Psoas muscle (tissue), 8 donors: ENCODE data around the gene MYCL. TPM values are rescaled to one million over a fixed set of nuclear protein-coding genes. Genes with fewer than 3 reads are reported as not detected.

Experiments
- ATAC-seq, 4 donors: fragments of 200-7000 bp; cut with Tn5 transposase; one replicate each; pipeline ENCODE4 v1.9.1; 2020; ENCODE audit warnings: moderate library complexity in 3 of 4, mild to moderate bottlenecking in 2 of 4
- DNase-seq, 2 donors: peaks; one replicate each; pipeline ENCODE4 v3.0.0-alpha.2; 2020
- H3K27ac ChIP-seq: fragments of 200-600 bp; one replicate; pipeline ENCODE4 v1.8.0; 2022
- H3K27me3 ChIP-seq, 3 donors: fragments of 200-600 bp in 1 of 3; one replicate each; pipeline versions ENCODE4 v1.6.1 to v1.8.0; 2013 to 2022; ENCODE audit warnings: low read length in 2 of 3, mild to moderate bottlenecking in 2 of 3, moderate library complexity in 1 of 3; ENCODE audit not compliant: insufficient read depth in 3 of 3
- H3K36me3 ChIP-seq, 2 donors: fragments of 200-600 bp in 1 of 2; one replicate each; pipeline versions ENCODE4 v1.6.1 to v1.8.0; 2013 to 2022; ENCODE audit warnings: low read depth in 1 of 2, mild to moderate bottlenecking in 1 of 2, moderate library complexity in 1 of 2; ENCODE audit not compliant: insufficient read depth in 1 of 2
- H3K4me1 ChIP-seq: fragments of 200-600 bp; one replicate; pipeline ENCODE4 v1.8.0; 2022
- H3K4me3 ChIP-seq: fragments of 200-600 bp; one replicate; pipeline ENCODE4 v1.8.0; 2022; ENCODE audit warnings: mild to moderate bottlenecking
- H3K9me3 ChIP-seq: fragments of 200-600 bp; one replicate; pipeline ENCODE4 v1.8.0; 2022
- CTCF ChIP-seq: fragments of 200-600 bp; IDR thresholded peaks from one replicate; pipeline ENCODE4 v1.8.0; 2022; ENCODE audit warnings: antibody characterized with exemption
- WGBS, 3 donors: extraction: QIAGEN DNeasy Blood & Tissue Kit; methylation state at CpG; one replicate each; pipeline versions ENCODE4 v1.1.6 to v1.1.7; 2013; 5-methylcytosine and 5-hydroxymethylcytosine counted together
- intact Hi-C, 2 donors: fragments of 100-400 bp; cut with DNase I; formaldehyde crosslinking; loops; one replicate each; pipeline versions ENCODE4 v1.11.0 to v1.14.2; 2022
- polyA plus RNA-seq, 3 donors: library from polyadenylated mRNA; stranded (reverse); fragments of 200-250 nt; gene quantifications; one replicate each; pipeline ENCODE4 v1.2.3, GENCODE V29; 2013
- total RNA-seq, 4 donors: library from RNA; stranded (reverse); fragmentation: NEBNext Ultra II Directional in 2 of 4; extraction: Animal tissue kit (Norgen Biotek cat#: 25700) in 2 of 4; gene quantifications; one replicate each; pipeline versions ENCODE4 v1.2.1 to v1.2.4, GENCODE V29; 2021 to 2023
- donor health status: healthy with polysubstance abuse.
- donor health status: DM: no; HTN: no; CAD: no; lungs with moderate emphysema.
- donor health status: Bipolar disorder and iron deficiency.
- donor health status: healthy.
- donor health status: DM: yes; HTN: yes; CAD: no.
- donor health status: DM: no; HTN: no; CAD: no.
- donor health status: DM: no; HTN: no; CAD: no.
- donor health status: DM: yes; HTN: yes; CAD: no.

The MYCL gene
- total and polyA plus RNA-seq, 7 donors: 0.10 to 1.7 (median 0.20) TPM

- Histone ChIP-seq H3K4me3 (no peak overlapping the region), H3K9me3 (no peaks in the 10 kb centered on the region), H3K27ac (no peak overlapping the region), H3K27me3 (no peaks in the 10 kb centered on the region), H3K4me1 (no peaks in the 10 kb centered on the region), H3K36me3 (peaks cover 0 to 67% of the 10 kb centered on the region in 2 donors)
- ATAC-seq (no peak), DNase-seq (no peak)
- intact Hi-C loops: no loop called here
- TF ChIP-seq CTCF: no peak
Measured at GRCh38 chr1:39854314-39854713, 47.4 kb downstream of the MYCL start.

- TF ChIP-seq CTCF: no peak
- ATAC-seq (no peak), DNase-seq (no peak)
- Histone ChIP-seq H3K4me1 (no peaks in the 10 kb centered on the region), H3K27ac (no peak overlapping the region), H3K36me3 (peaks cover 0 to 82% of the 10 kb centered on the region in 2 donors), H3K9me3 (no peaks in the 10 kb centered on the region), H3K4me3 (no peak overlapping the region), H3K27me3 (no peaks in the 10 kb centered on the region)
- WGBS, 3 donors: 92 to 96% (median 95%) methylated on average over 1 of the region's 1 CpG
- intact Hi-C loops: no loop called here
Measured at GRCh38 chr1:39852876-39853275, 48.8 kb downstream of the MYCL start.

GRCh38 chr1:39852214-39852791, 49.4 kb downstream of the MYCL start:
- Histone ChIP-seq H3K36me3 (peaks cover 0 to 87% of the 10 kb centered on the region in 2 donors), H3K27ac (no peak overlapping the region), H3K9me3 (no peaks in the 10 kb centered on the region), H3K4me3 (no peak overlapping the region), H3K4me1 (no peaks in the 10 kb centered on the region), H3K27me3 (no peaks in the 10 kb centered on the region)
- no peak for DNase-seq
- no peak for TF ChIP-seq CTCF
- 89 to 91% (median 90%) methylated on average over 5 of the region's 5 CpGs for WGBS, 3 donors
- intact Hi-C loops: no loop called here
- no peak for ATAC-seq

- no peak overlapping the region for H3K4me3 ChIP-seq
- peaks cover 0 to 81% of the 10 kb centered on the region in 2 donors for H3K36me3 ChIP-seq
- no peak for ATAC-seq
- H3K9me3 ChIP-seq: no peaks in the 10 kb centered on the region
- H3K27me3 ChIP-seq: no peaks in the 10 kb centered on the region
- H3K27ac ChIP-seq: no peak overlapping the region
- peaks cover 9% of the 10 kb centered on the region for H3K4me1 ChIP-seq
- intact Hi-C loops: no loop called here
- TF ChIP-seq CTCF: no peak
- DNase-seq: no peak
- 87 to 92% (median 88%) methylated on average over 3 of the region's 3 CpGs for WGBS, 3 donors
Measured at GRCh38 chr1:39850606-39851216, 51.0 kb downstream of the MYCL start.

- no peak for TF ChIP-seq CTCF
- H3K4me3 ChIP-seq: no peak overlapping the region
- no peak for ATAC-seq
- intact Hi-C loops: no loop called here
- peaks cover 0 to 69% of the 10 kb centered on the region in 2 donors for H3K36me3 ChIP-seq
- no peak for DNase-seq
- 94 to 99% (median 94%) methylated on average over 1 of the region's 1 CpG for WGBS, 3 donors
- no peaks in the 10 kb centered on the region for H3K27me3 ChIP-seq
- peaks cover 18% of the 10 kb centered on the region for H3K4me1 ChIP-seq
- no peak overlapping the region for H3K27ac ChIP-seq
- H3K9me3 ChIP-seq: no peaks in the 10 kb centered on the region
Measured at GRCh38 chr1:39849203-39849602, 52.5 kb downstream of the MYCL start.
